ENCODE data around the gene CHRNB2. TPM values are rescaled to one million over a fixed set of nuclear protein-coding genes. Genes with fewer than 3 reads are reported as not detected.

Gene CHRNB2
- total RNA-seq, 1 experiment from 2014 or later, result 1.8 TPM

DNA sequence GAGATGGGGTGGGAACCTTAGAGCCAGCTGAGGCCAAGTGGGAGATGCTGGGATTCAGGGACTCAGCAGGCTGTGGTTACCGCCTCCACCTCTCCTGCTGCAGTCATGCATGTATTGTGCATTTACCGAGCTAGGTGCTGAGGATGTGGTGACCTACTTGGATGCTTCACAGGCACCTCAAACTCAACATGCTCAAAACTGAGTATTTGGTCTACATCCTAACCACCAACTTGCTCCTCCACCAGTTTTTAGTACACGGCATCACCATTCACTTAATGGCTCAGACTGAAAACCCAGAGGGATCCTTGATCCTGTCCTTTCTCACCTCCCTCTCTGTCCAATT lies 5.6 kb downstream of the CHRNB2 start:
- Histone ChIP-seq H4K5ac (ENCODE audit: insufficient read length, low read depth, low read length) (no peak overlapping the region), H3K27me3 (ENCODE audit: insufficient read depth, low read length) (no peaks in the 10 kb centered on the region), H4K8ac (replicated peaks; ENCODE audit: insufficient read length, low read depth, low read length) (no peak overlapping the region), H2BK5ac (ENCODE audit: insufficient read length, low read length) (no peak overlapping the region), H2BK12ac (ENCODE audit: insufficient read length, low read depth, low read length) (no peak overlapping the region), H3K79me1 (ENCODE audit: insufficient read depth, low read depth, low read length, poor library complexity, severe bottlenecking) (no peaks in the 10 kb centered on the region), H4K91ac (ENCODE audit: insufficient read length, low read depth, low read length) (no peak overlapping the region), H3K18ac (ENCODE audit: insufficient read length, low read depth, low read length) (no peak overlapping the region), H3K23me2 (ENCODE audit: insufficient read length, low read depth, low read length, poor library complexity, severe bottlenecking) (peaks cover 1% of the 10 kb centered on the region), H3K4ac (ENCODE audit: low read depth, low read length) (no peak overlapping the region), H2BK20ac (ENCODE audit: low read depth, low read length, poor library complexity, severe bottlenecking) (no peak overlapping the region), H3T11ph (ENCODE audit: low read length) (no peak overlapping the region), H3K4me1 (ENCODE audit: insufficient read depth, low read length) (no peaks in the 10 kb centered on the region; the same call in 1 of the 2 replicates), H2BK15ac (ENCODE audit: low read depth, low read length) (no peak overlapping the region), H3K14ac (ENCODE audit: insufficient read depth, low read length) (no peak overlapping the region; the same call in 1 of the 2 replicates), H3K27ac (ENCODE audit: insufficient read length, low read depth, low read length) (no peak overlapping the region), H3K23ac (ENCODE audit: insufficient read length, low read depth, low read length) (no peak overlapping the region), H3K4me2 (ENCODE audit: insufficient read depth, insufficient read length, low read length) (no peak overlapping the region), H3K79me2 (ENCODE audit: insufficient read depth, low read length) (no peaks in the 10 kb centered on the region), H4K20me1 (ENCODE audit: control insufficient read depth, insufficient read depth, insufficient read length) (no peaks in the 10 kb centered on the region), H3K9me3 (ENCODE audit: control insufficient read depth, low read depth, low read length) (no peaks in the 10 kb centered on the region), H2AK5ac (ENCODE audit: insufficient read length, low read length) (no peak overlapping the region), H2AFZ (ENCODE audit: low read length) (no peak overlapping the region), H3K56ac (ENCODE audit: insufficient read length, low read depth, low read length) (no peak overlapping the region), H2BK120ac (ENCODE audit: low read depth, low read length, poor library complexity, severe bottlenecking) (no peak overlapping the region), H3K9ac (ENCODE audit: extremely low read depth, insufficient read length, low read length) (no peak overlapping the region)
- WGBS (ENCODE audit: extremely low coverage, insufficient read length, low lambda C conversion rate), result no CpG with 5 or more reads among the region's 3 CpGs
- Mint-ChIP-seq H3K36me3 (ENCODE audit: insufficient read depth in 1 of 3, low read depth in 3 of 3) (peaks cover 3 to 5% (median 5%) of the 10 kb centered on the region in 3 experiments; a peak in 3 of 7 replicates), H3K9me3 (no peaks in the 10 kb centered on the region), H3K27ac (no peak overlapping the region; a peak in 1 of 7 replicates), H3K27me3 (ENCODE audit: low read depth) (peaks cover 6% of the 10 kb centered on the region), H3K4me3 (no peak overlapping the region), H3K4me1 (peaks cover 25 to 35% of the 10 kb centered on the region in 2 experiments)
- no peak for DNase-seq
- no peak for TF ChIP-seq CTCF (conservative IDR thresholded peaks at IDR 0.05)
